Measurements from ENCODE around the gene ALDH9A1.
"Not testable (repeated sequence)": the region's sequence is repeated elsewhere in the genome, so short reads cannot be mapped to it uniquely, and the experiment has no call there.

Gene ALDH9A1

DNA sequence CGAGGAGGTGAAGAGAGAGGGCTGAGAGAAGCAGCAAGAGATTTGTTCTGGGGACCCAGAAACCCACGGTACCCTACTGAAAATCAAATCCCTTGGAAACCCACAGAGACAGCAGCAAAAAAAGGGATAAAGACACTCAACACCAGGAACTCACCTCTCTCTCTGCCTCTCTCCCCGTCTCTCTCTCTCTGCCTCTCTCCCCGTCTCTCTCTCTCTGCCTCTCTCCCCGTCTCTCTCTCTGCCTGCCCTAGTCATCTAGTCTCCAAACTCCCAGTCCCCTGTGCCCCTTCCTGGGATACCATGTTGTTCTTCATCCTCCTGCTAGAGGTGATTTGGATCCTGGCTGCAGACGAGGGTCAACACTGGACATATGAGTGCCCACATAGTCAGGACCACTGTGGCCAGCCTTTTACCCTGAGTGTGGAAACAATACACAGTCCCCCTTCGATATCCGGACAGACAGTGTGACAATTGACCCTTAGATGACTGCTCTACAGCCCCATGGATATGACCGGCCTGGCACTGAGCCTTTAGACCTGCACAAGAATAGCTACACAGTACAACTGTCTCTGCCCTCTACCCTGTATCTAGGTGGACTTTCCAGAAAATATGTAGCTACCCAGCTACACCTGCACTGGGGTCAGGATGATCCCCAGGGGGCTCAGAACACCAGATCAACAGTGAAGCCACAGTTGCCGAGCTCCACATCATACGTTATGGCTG is 9.8 kb upstream of the ALDH9A1 start:
- Histone ChIP-seq H3K27me3 (no peaks in the 10 kb centered on the region), H3K36me3 (no peaks in the 10 kb centered on the region), H3K4me3 (ENCODE audit: low read depth, low read length) (no peak overlapping the region), H3K4me1 (no peaks in the 10 kb centered on the region), H3K9me3 (no peaks in the 10 kb centered on the region)
- TF ChIP-seq, protein P1, sequence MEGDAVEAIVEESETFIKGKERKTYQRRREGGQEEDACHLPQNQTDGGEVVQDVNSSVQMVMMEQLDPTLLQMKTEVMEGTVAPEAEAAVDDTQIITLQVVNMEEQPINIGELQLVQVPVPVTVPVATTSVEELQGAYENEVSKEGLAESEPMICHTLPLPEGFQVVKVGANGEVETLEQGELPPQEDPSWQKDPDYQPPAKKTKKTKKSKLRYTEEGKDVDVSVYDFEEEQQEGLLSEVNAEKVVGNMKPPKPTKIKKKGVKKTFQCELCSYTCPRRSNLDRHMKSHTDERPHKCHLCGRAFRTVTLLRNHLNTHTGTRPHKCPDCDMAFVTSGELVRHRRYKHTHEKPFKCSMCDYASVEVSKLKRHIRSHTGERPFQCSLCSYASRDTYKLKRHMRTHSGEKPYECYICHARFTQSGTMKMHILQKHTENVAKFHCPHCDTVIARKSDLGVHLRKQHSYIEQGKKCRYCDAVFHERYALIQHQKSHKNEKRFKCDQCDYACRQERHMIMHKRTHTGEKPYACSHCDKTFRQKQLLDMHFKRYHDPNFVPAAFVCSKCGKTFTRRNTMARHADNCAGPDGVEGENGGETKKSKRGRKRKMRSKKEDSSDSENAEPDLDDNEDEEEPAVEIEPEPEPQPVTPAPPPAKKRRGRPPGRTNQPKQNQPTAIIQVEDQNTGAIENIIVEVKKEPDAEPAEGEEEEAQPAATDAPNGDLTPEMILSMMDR (IDR thresholded peaks at IDR 0.05; ENCODE audit: low read depth, low read length), result no peak
- no peak for DNase-seq

DNA sequence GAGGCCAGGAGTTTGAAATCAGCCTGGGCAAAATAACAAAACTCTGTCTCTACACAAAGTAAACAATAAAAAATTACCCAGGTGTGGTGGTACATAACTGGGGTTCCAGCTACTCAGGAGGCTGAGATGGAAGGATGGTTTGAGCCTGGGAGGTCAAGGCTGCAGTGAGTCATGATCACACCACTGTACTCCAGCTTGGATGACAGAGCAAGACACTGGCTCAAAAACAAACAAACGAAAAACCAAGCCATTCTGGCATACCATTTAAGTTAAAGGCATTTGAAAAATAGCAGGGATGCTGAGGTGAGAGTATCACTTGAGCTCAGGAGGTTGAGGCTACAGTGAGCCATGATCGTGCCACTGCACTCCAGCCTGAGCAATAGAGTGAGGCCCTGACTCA is 5.3 kb upstream of the ALDH9A1 start:
- no peaks in the 10 kb centered on the region for H3K36me3 ChIP-seq
- TF ChIP-seq, protein P1 (IDR thresholded peaks at IDR 0.05; ENCODE audit: low read depth, low read length), result no peak
- no peaks in the 10 kb centered on the region for H3K27me3 ChIP-seq
- H3K4me3 ChIP-seq (ENCODE audit: low read depth, low read length), result no peak overlapping the region
- DNase-seq, result no peak
- H3K4me1 ChIP-seq, result no peaks in the 10 kb centered on the region
- H3K9me3 ChIP-seq, result no peaks in the 10 kb centered on the region

DNA sequence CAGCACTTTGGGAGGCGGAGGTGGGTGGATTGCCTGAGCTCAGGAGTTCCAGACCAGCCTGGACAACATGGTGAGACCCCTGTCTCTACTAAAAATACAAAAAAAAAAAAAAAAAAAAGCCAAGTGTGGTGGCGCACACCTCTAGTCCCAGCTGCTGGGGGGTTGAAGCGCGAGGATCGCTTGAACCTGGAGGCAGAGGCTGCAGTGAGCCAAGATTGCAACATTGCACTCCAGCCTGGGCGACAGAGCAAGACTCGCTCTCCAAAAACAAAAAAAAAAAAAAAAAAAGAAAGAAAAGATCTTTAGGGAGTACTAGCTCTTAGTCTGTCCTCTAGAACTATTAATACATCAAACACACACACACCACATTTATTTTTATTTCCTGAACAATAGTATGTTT is 3.6 kb upstream of the ALDH9A1 start:
- not testable (repeated sequence) for H3K36me3 ChIP-seq; H3K4me3 ChIP-seq (ENCODE audit: low read depth, low read length); DNase-seq; H3K4me1 ChIP-seq; H3K27me3 ChIP-seq; H3K9me3 ChIP-seq

DNA sequence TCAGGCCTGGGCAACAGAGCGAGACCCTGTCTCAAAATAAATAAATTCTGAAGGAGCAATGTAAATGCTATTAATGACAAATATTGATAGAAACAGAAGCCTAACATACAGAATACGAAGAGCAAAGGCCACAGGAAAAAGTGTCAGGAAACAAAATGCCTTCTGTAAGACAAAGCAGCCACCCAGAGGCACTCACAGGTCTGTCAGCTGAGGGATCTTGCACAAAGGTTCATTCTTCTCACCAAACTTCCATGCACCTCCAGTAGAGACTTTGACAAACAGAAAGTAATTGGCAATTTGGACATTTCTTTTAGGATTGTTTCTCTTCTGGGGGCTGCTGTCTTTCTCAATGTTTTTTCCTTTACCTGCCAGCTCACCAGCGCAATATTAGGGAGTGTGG is 1.2 kb upstream of the ALDH9A1 start:
- H3K36me3 ChIP-seq, result no peaks in the 10 kb centered on the region
- TF ChIP-seq, protein P1 (IDR thresholded peaks at IDR 0.05; ENCODE audit: low read depth, low read length), result no peak
- no peak for DNase-seq
- no peak overlapping the region for H3K4me3 ChIP-seq (ENCODE audit: low read depth, low read length)
- no peaks in the 10 kb centered on the region for H3K27me3 ChIP-seq
- H3K4me1 ChIP-seq, result no peaks in the 10 kb centered on the region
- H3K9me3 ChIP-seq, result no peaks in the 10 kb centered on the region

DNA sequence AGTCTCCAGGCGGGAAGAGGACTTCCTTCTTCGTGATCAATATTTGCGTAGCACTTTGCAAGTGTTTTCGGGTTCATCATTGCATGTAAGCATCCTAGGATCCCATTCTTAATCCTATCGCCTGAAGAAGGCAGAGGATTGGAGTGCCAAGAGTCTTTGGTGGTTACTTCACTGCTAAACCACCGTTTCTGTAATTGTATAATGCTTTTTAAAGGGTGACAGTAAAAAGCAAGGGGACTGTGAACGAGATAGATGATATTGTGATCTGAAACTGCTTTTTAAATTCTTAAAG is 345 bp upstream of the ALDH9A1 start:
- no peaks in the 10 kb centered on the region for H3K4me1 ChIP-seq
- no peak for DNase-seq
- no peaks in the 10 kb centered on the region for H3K27me3 ChIP-seq
- H3K9me3 ChIP-seq, result no peaks in the 10 kb centered on the region
- TF ChIP-seq, protein P1 (IDR thresholded peaks at IDR 0.05; ENCODE audit: low read depth, low read length), result no peak
- H3K4me3 ChIP-seq (ENCODE audit: low read depth, low read length), result peak overlapping the region; percentile 95
- H3K36me3 ChIP-seq, result no peaks in the 10 kb centered on the region

DNA sequence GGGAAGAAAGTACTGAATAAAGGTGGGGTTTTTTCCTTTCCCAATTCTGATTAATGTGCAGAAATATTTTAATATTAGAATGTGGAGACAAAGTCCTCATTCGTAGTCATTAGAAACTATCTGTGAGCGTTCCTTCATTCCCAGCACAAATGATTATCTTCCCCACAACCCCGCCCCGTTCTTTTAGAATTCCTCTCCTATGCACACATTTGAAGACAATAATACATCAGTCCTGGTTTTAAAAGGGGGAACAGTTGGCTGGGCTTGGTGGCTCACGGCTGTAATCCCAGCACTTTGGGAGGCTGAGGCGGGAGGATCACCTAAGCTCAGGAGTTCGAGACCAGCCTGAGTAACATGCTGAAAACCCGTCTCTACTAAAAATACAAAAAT is 876 bp downstream of the ALDH9A1 start:
- Histone ChIP-seq H3K9me3 (no peaks in the 10 kb centered on the region), H3K4me1 (no peaks in the 10 kb centered on the region), H3K36me3 (no peaks in the 10 kb centered on the region), H3K4me3 (ENCODE audit: low read depth, low read length) (peak overlapping the region; percentile 95), H3K27me3 (no peaks in the 10 kb centered on the region)
- no peak for DNase-seq
- TF ChIP-seq, protein P1 (IDR thresholded peaks at IDR 0.05; ENCODE audit: low read depth, low read length), result no peak
